SU-DHL-6 (cell line): ENCODE data around the gene ATXN7L1.

Source experiments
- EZH2phosphoT487 ChIP-seq: fragments of 200-600 bp; sonication (generic), shearing (Covaris generic); conservative IDR thresholded peaks from 2 replicates; pipeline ENCODE4 v1.6.1; 2018; ENCODE audit warnings: mild to moderate bottlenecking, antibody characterized with exemption, low read length, moderate library complexity, mixed read lengths
- TF ChIP-seq, protein P1 (sequence below): fragments of 200-600 bp; sonication (generic); IDR thresholded peaks from one replicate; pipeline ENCODE4 v1.5.1; 2017; ENCODE audit warnings: antibody characterized with exemption, mild to moderate bottlenecking, low read length, moderate library complexity; ENCODE audit not compliant: insufficient read depth, poor library complexity, severe bottlenecking

DNA sequence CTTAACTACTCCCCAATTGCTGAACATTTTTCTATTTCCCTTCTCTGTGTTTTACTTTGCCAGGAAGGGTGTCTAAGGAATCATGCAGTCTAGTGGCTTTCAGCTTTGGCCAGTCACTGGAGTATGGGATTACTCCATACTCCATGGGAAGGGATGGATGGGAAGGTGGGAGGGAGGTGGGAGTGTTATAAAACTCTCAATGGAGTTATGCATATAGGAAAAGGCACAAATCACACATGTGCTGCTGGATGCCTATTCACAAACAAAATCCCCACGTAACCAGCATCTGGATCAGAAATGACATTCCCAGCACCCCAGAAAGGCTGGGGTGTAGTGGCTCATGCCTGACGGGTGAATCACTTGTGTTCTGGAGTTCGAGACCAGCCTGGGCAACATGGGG, 125.3 kb downstream of the ATXN7L1 start:
- TF ChIP-seq, protein P1, sequence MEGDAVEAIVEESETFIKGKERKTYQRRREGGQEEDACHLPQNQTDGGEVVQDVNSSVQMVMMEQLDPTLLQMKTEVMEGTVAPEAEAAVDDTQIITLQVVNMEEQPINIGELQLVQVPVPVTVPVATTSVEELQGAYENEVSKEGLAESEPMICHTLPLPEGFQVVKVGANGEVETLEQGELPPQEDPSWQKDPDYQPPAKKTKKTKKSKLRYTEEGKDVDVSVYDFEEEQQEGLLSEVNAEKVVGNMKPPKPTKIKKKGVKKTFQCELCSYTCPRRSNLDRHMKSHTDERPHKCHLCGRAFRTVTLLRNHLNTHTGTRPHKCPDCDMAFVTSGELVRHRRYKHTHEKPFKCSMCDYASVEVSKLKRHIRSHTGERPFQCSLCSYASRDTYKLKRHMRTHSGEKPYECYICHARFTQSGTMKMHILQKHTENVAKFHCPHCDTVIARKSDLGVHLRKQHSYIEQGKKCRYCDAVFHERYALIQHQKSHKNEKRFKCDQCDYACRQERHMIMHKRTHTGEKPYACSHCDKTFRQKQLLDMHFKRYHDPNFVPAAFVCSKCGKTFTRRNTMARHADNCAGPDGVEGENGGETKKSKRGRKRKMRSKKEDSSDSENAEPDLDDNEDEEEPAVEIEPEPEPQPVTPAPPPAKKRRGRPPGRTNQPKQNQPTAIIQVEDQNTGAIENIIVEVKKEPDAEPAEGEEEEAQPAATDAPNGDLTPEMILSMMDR, result no peak
- no peak for TF ChIP-seq EZH2phosphoT487
